Progenitor cell of endocrine pancreas (in vitro differentiated cells): ENCODE data around the gene GRID2. TPM values are rescaled to one million over a fixed set of nuclear protein-coding genes. Genes with fewer than 3 reads are reported as not detected.

Experiments
- DNase-seq: peaks from one replicate; pipeline ENCODE4 v3.0.0; 2021; ENCODE audit warnings: low spot score; ENCODE audit not compliant: unreplicated experiment
- H3K27ac Mint-ChIP-seq: 2 replicates; pipeline ENCODE4 v1.8.0; 2021; ENCODE audit warnings: mild to moderate bottlenecking, moderate library complexity, mixed read lengths
- H3K27me3 Mint-ChIP-seq: 2 replicates; pipeline ENCODE4 v1.8.0; 2021; ENCODE audit warnings: mixed read lengths
- H3K36me3 Mint-ChIP-seq: 2 replicates; pipeline ENCODE4 v1.8.0; 2022; ENCODE audit warnings: mixed read lengths; ENCODE audit not compliant: insufficient read depth
- H3K4me1 Mint-ChIP-seq: 2 replicates; pipeline ENCODE4 v1.8.0; 2021; ENCODE audit warnings: low read depth, mixed read lengths
- H3K4me3 Mint-ChIP-seq: 2 replicates; pipeline ENCODE4 v1.8.0; 2021; ENCODE audit warnings: low read depth, mild to moderate bottlenecking, moderate library complexity, mixed read lengths
- H3K9me3 Mint-ChIP-seq: 2 replicates; pipeline ENCODE4 v1.8.0; 2021; ENCODE audit warnings: low read depth, mixed read lengths
- total RNA-seq: library from RNA; stranded (reverse); gene quantifications from 2 replicates; pipeline ENCODE4 v1.2.1, GENCODE V29; 2021
- TF ChIP-seq, protein P1 (sequence below): fragments of 200-600 bp; sonication (generic); IDR thresholded peaks from one replicate; pipeline ENCODE4 v1.5.0; 2021; ENCODE audit warnings: antibody characterized with exemption, mild to moderate bottlenecking; ENCODE audit not compliant: unreplicated experiment

GRID2 gene
- total RNA-seq, 1 donor from 2014 or later, result 0.69 TPM

- TF ChIP-seq, protein P1, sequence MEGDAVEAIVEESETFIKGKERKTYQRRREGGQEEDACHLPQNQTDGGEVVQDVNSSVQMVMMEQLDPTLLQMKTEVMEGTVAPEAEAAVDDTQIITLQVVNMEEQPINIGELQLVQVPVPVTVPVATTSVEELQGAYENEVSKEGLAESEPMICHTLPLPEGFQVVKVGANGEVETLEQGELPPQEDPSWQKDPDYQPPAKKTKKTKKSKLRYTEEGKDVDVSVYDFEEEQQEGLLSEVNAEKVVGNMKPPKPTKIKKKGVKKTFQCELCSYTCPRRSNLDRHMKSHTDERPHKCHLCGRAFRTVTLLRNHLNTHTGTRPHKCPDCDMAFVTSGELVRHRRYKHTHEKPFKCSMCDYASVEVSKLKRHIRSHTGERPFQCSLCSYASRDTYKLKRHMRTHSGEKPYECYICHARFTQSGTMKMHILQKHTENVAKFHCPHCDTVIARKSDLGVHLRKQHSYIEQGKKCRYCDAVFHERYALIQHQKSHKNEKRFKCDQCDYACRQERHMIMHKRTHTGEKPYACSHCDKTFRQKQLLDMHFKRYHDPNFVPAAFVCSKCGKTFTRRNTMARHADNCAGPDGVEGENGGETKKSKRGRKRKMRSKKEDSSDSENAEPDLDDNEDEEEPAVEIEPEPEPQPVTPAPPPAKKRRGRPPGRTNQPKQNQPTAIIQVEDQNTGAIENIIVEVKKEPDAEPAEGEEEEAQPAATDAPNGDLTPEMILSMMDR, result no peak
- Mint-ChIP-seq H3K4me3 (no peak overlapping the region), H3K27me3 (no peaks in the 10 kb centered on the region), H3K36me3 (no peaks in the 10 kb centered on the region), H3K27ac (no peak overlapping the region), H3K9me3 (no peaks in the 10 kb centered on the region), H3K4me1 (no peaks in the 10 kb centered on the region)
- DNase-seq, result no peak
Observed at GRCh38 chr4:93684571-93684970, 1380.8 kb downstream of the GRID2 start.

- TF ChIP-seq, protein P1, result no peak
Observed at GRCh38 chr4:93687304-93687703, 1383.5 kb downstream of the GRID2 start.

GRCh38 chr4:93688978-93689377 lies 1385.2 kb downstream of the GRID2 start:
- Mint-ChIP-seq H3K27me3 (no peaks in the 10 kb centered on the region), H3K4me1 (no peaks in the 10 kb centered on the region), H3K4me3 (no peak overlapping the region), H3K27ac (no peak overlapping the region), H3K9me3 (no peaks in the 10 kb centered on the region), H3K36me3 (no peaks in the 10 kb centered on the region)
- TF ChIP-seq, protein P1, result no peak
- DNase-seq, result no peak

More at GRCh38 chr4:93687304-93687703, 1383.5 kb downstream of the GRID2 start:
- Mint-ChIP-seq H3K27me3 (no peaks in the 10 kb centered on the region), H3K9me3 (no peaks in the 10 kb centered on the region), H3K27ac (no peak overlapping the region), H3K36me3 (no peaks in the 10 kb centered on the region), H3K4me3 (no peak overlapping the region), H3K4me1 (no peaks in the 10 kb centered on the region)
- no peak for DNase-seq

- Mint-ChIP-seq H3K4me3 (no peak overlapping the region), H3K36me3 (no peaks in the 10 kb centered on the region), H3K4me1 (no peaks in the 10 kb centered on the region), H3K9me3 (no peaks in the 10 kb centered on the region), H3K27me3 (no peaks in the 10 kb centered on the region), H3K27ac (no peak overlapping the region)
- TF ChIP-seq, protein P1, result no peak
- DNase-seq, result no peak
Observed at GRCh38 chr4:93693141-93693540, 1389.4 kb downstream of the GRID2 start.

DNA sequence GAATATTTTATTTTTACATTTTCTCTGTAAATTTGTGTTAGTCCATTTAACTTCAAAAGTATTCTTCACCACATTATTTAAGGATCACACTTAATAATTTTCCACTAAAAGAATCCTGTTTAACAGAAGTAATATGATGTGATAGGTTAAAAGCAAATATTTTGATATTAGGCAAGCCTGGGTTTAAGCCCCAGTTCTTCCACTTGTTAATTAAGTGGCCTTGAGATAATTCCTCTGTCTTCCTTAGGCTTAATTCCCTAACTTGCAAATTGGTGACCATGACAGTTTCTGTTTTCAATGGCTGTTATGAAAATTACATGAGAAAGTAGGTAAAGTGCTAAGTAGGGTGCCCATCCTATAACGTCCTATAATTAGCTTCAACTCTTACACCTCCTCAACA lies 1394.9 kb downstream of the GRID2 start:
- Mint-ChIP-seq H3K4me1 (no peaks in the 10 kb centered on the region), H3K36me3 (no peaks in the 10 kb centered on the region)

More for the DNA sequence above, 1394.9 kb downstream of the GRID2 start:
- DNase-seq, result no peak
- Mint-ChIP-seq H3K4me3 (no peak overlapping the region), H3K27me3 (peaks cover 3% of the 10 kb centered on the region), H3K27ac (no peak overlapping the region), H3K9me3 (no peaks in the 10 kb centered on the region)
- TF ChIP-seq, protein P1, result no peak
